ENCODE results near the gene OPRL1.

DNA sequence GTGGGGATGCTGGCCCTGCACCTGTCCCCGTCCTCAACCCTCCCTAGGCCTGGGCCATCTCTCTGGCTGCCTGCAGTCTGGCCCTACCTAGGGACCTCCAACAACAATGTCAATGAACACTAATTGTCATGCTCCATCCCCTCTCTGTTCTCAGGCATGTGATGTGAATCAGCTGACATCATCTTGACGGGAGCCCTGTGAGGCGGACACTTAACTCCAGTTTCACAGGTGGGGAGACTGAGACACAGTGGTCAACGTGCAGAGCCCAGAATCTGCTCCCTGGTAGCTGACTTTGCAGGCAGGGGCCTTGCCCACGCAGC, 17.6 kb upstream of the OPRL1 start:
- TF ChIP-seq, protein P1, sequence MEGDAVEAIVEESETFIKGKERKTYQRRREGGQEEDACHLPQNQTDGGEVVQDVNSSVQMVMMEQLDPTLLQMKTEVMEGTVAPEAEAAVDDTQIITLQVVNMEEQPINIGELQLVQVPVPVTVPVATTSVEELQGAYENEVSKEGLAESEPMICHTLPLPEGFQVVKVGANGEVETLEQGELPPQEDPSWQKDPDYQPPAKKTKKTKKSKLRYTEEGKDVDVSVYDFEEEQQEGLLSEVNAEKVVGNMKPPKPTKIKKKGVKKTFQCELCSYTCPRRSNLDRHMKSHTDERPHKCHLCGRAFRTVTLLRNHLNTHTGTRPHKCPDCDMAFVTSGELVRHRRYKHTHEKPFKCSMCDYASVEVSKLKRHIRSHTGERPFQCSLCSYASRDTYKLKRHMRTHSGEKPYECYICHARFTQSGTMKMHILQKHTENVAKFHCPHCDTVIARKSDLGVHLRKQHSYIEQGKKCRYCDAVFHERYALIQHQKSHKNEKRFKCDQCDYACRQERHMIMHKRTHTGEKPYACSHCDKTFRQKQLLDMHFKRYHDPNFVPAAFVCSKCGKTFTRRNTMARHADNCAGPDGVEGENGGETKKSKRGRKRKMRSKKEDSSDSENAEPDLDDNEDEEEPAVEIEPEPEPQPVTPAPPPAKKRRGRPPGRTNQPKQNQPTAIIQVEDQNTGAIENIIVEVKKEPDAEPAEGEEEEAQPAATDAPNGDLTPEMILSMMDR (conservative IDR thresholded peaks at IDR 0.05 in 1 of 2, IDR thresholded peaks at IDR 0.05 in 1 of 2; ENCODE audit: low read depth in 1 of 2, low read length in 2 of 2) = no peak
- no peak for TF ChIP-seq EZH2 (IDR thresholded peaks at IDR 0.05; ENCODE audit: low read length, missing control alignments)
